Measurements from ENCODE around the gene KHDRBS2. TPM values are rescaled to one million over a fixed set of nuclear protein-coding genes. Genes with fewer than 3 reads are reported as not detected.

Gene KHDRBS2
- total RNA-seq, 2 experiments from 2014 or later: not detected

- no peak overlapping the region for H3K27ac Mint-ChIP-seq
- no peak overlapping the region for H3K4me3 Mint-ChIP-seq
- Histone ChIP-seq H3K36me3 (ENCODE audit: insufficient read depth, low read length) (no peaks in the 10 kb centered on the region), H3K4me3 (ENCODE audit: low read length) (no peak overlapping the region), H3K9me3 (ENCODE audit: control insufficient read depth in 1 of 2, insufficient read depth in 1 of 2, low read length in 2 of 2) (no peaks in the 10 kb centered on the region), H3K27me3 (ENCODE audit: control insufficient read depth in 1 of 2, insufficient read depth in 2 of 2, low read length in 2 of 2) (no peaks in the 10 kb centered on the region), H3K27ac (ENCODE audit: low read depth in 1 of 2, low read length in 2 of 2) (no peak overlapping the region), H3K4me1 (ENCODE audit: insufficient read depth, low read length) (no peaks in the 10 kb centered on the region)
- intact Hi-C loops (cut with DNase I, micrococcal nuclease): no loop called here
- CTCF ChIA-PET: no interaction called here
- H3K9me3 Mint-ChIP-seq: no peaks in the 10 kb centered on the region
- POLR2A ChIA-PET: no interaction called here
- TF ChIP-seq, protein P1, sequence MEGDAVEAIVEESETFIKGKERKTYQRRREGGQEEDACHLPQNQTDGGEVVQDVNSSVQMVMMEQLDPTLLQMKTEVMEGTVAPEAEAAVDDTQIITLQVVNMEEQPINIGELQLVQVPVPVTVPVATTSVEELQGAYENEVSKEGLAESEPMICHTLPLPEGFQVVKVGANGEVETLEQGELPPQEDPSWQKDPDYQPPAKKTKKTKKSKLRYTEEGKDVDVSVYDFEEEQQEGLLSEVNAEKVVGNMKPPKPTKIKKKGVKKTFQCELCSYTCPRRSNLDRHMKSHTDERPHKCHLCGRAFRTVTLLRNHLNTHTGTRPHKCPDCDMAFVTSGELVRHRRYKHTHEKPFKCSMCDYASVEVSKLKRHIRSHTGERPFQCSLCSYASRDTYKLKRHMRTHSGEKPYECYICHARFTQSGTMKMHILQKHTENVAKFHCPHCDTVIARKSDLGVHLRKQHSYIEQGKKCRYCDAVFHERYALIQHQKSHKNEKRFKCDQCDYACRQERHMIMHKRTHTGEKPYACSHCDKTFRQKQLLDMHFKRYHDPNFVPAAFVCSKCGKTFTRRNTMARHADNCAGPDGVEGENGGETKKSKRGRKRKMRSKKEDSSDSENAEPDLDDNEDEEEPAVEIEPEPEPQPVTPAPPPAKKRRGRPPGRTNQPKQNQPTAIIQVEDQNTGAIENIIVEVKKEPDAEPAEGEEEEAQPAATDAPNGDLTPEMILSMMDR (IDR thresholded peaks at IDR 0.05): no peak
- DNase-seq: no peak
- no peaks in the 10 kb centered on the region for H3K4me1 Mint-ChIP-seq (ENCODE audit: low read depth)
- no peak for ATAC-seq (ENCODE audit: poor library complexity)
- no peaks in the 10 kb centered on the region for H3K36me3 Mint-ChIP-seq (ENCODE audit: low read depth)
- H3K27me3 Mint-ChIP-seq: no peaks in the 10 kb centered on the region
Measured at GRCh38 chr6:61947311-61947947, 338.6 kb downstream of the KHDRBS2 start.

GRCh38 chr6:61940919-61941318, 345.1 kb downstream of the KHDRBS2 start:
- no peak overlapping the region for H3K27ac ChIP-seq (ENCODE audit: low read depth in 1 of 2, low read length in 2 of 2)
- Mint-ChIP-seq H3K27ac (no peak overlapping the region), H3K9me3 (peaks cover 5% of the 10 kb centered on the region), H3K27me3 (no peaks in the 10 kb centered on the region), H3K36me3 (ENCODE audit: low read depth) (no peaks in the 10 kb centered on the region), H3K4me1 (ENCODE audit: low read depth) (no peaks in the 10 kb centered on the region), H3K4me3 (no peak overlapping the region)
- ChIA-PET CTCF (no interaction called here), POLR2A (no interaction called here)
- peaks cover 0 to 7% of the 10 kb centered on the region in 2 experiments for H3K9me3 ChIP-seq (ENCODE audit: control insufficient read depth in 1 of 2, insufficient read depth in 1 of 2, low read length in 2 of 2)
- H3K27me3 ChIP-seq (ENCODE audit: control insufficient read depth in 1 of 2, insufficient read depth in 2 of 2, low read length in 2 of 2): no peaks in the 10 kb centered on the region
- DNase-seq: no peak
- no peaks in the 10 kb centered on the region for H3K36me3 ChIP-seq (ENCODE audit: insufficient read depth, low read length)
- no peaks in the 10 kb centered on the region for H3K4me1 ChIP-seq (ENCODE audit: insufficient read depth, low read length)
- no peak for ATAC-seq (ENCODE audit: poor library complexity)
- H3K4me3 ChIP-seq (ENCODE audit: low read length): no peak overlapping the region
- intact Hi-C loops (cut with DNase I, micrococcal nuclease): no loop called here
- TF ChIP-seq, protein P1 (IDR thresholded peaks at IDR 0.05): no peak

GRCh38 chr6:61935242-61935846, 350.7 kb downstream of the KHDRBS2 start:
- DNase-seq (no peak), ATAC-seq (ENCODE audit: poor library complexity) (no peak)
- intact Hi-C loops (cut with DNase I, micrococcal nuclease): no loop called here
- H3K9me3 Mint-ChIP-seq: peaks cover 9% of the 10 kb centered on the region
- H3K36me3 ChIP-seq (ENCODE audit: insufficient read depth, low read length): no peaks in the 10 kb centered on the region
- no peaks in the 10 kb centered on the region for H3K36me3 Mint-ChIP-seq (ENCODE audit: low read depth)
- H3K4me1 Mint-ChIP-seq (ENCODE audit: low read depth): no peaks in the 10 kb centered on the region
- no peak overlapping the region for H3K27ac ChIP-seq (ENCODE audit: low read depth in 1 of 2, low read length in 2 of 2)
- ChIA-PET POLR2A (no interaction called here), CTCF (no interaction called here)
- no peaks in the 10 kb centered on the region for H3K4me1 ChIP-seq (ENCODE audit: insufficient read depth, low read length)
- H3K9me3 ChIP-seq (ENCODE audit: control insufficient read depth in 1 of 2, insufficient read depth in 1 of 2, low read length in 2 of 2): peaks cover 0 to 4% of the 10 kb centered on the region in 2 experiments
- H3K27ac Mint-ChIP-seq: no peak overlapping the region
- H3K27me3 Mint-ChIP-seq: no peaks in the 10 kb centered on the region
- no peaks in the 10 kb centered on the region for H3K27me3 ChIP-seq (ENCODE audit: control insufficient read depth in 1 of 2, insufficient read depth in 2 of 2, low read length in 2 of 2)
- H3K4me3 Mint-ChIP-seq: no peak overlapping the region
- TF ChIP-seq, protein P1 (IDR thresholded peaks at IDR 0.05): no peak
- no peak overlapping the region for H3K4me3 ChIP-seq (ENCODE audit: low read length)
